CD4-positive, alpha-beta T cell (primary cell): ENCODE results near the gene PCDHGB4. TPM values are rescaled to one million over a fixed set of nuclear protein-coding genes. Genes with fewer than 3 reads are reported as not detected.
"Not testable (repeated sequence)": the region's sequence is repeated elsewhere in the genome, so short reads cannot be mapped to it uniquely, and the experiment has no call there.

Experiments used
- ATAC-seq: fragments of 200-7000 bp; cut with Tn5 transposase; one replicate; pipeline ENCODE4 v1.10.0; 2022; ENCODE audit warnings: mild to moderate bottlenecking; ENCODE audit not compliant: poor library complexity
- CTCF ChIA-PET: fragments of 350-600 bp; sonication (Branson Sonifier 250); formaldehyde crosslinking; loops from one replicate; lab custom pipeline; 2021; ENCODE audit warnings: antibody characterized with exemption, inconsistent platforms; lab: Charles Lee
- POLR2A ChIA-PET: fragments of 350-600 bp; sonication (Branson Sonifier 250); formaldehyde crosslinking; loops from one replicate; lab custom pipeline; 2021; ENCODE audit warnings: antibody characterized with exemption, inconsistent platforms; lab: Charles Lee
- DNase-seq, 14 experiments: peaks; one replicate each; pipeline ENCODE4 v3.0.0-alpha.2; 2013 to 2020; ENCODE audit warnings: mixed read lengths in 2 of 14
- H3K27ac ChIP-seq, 2 donors: one replicate each; pipeline versions ENCODE4 v1.5.1 to v1.7.0; 2013; ENCODE audit warnings: low read length in 2 of 2, low read depth in 1 of 2, mild to moderate bottlenecking in 1 of 2
- H3K27me3 ChIP-seq, 2 experiments: 1 replicate in 1 of 2; 2 replicates in 1 of 2; pipeline versions ENCODE4 v1.6.1 to v1.7.0; 2013; ENCODE audit warnings: low read length in 2 of 2, control low read depth in 1 of 2, mild to moderate bottlenecking in 1 of 2, moderate library complexity in 1 of 2; ENCODE audit not compliant: insufficient read depth in 2 of 2, control insufficient read depth in 1 of 2
- H3K36me3 ChIP-seq: one replicate; pipeline ENCODE4 v1.6.1; 2013; ENCODE audit warnings: low read length, control low read depth; ENCODE audit not compliant: insufficient read depth
- H3K4me1 ChIP-seq: one replicate; pipeline ENCODE4 v1.6.1; 2013; ENCODE audit warnings: low read length, control low read depth; ENCODE audit not compliant: insufficient read depth
- H3K4me3 ChIP-seq: one replicate; pipeline ENCODE4 v1.5.1; 2013; ENCODE audit warnings: mild to moderate bottlenecking, low read length, moderate library complexity
- H3K9me3 ChIP-seq, 2 experiments: 1 replicate in 1 of 2; 2 replicates in 1 of 2; pipeline versions ENCODE4 v1.6.1 to v1.7.0; 2013; ENCODE audit warnings: low read length in 2 of 2, mild to moderate bottlenecking in 2 of 2, control low read depth in 1 of 2, moderate library complexity in 1 of 2; ENCODE audit not compliant: control insufficient read depth in 1 of 2, insufficient read depth in 1 of 2
- H3K27ac Mint-ChIP-seq: one replicate; pipeline ENCODE4 v1.8.0; 2020; ENCODE audit warnings: mixed read lengths
- H3K27me3 Mint-ChIP-seq: one replicate; pipeline ENCODE4 v1.8.0; 2021; ENCODE audit warnings: mixed read lengths
- H3K36me3 Mint-ChIP-seq: one replicate; pipeline ENCODE4 v1.8.0; 2021; ENCODE audit warnings: low read depth, mixed read lengths
- H3K4me1 Mint-ChIP-seq: one replicate; pipeline ENCODE4 v1.8.0; 2021; ENCODE audit warnings: low read depth, mixed read lengths
- H3K4me3 Mint-ChIP-seq: one replicate; pipeline ENCODE4 v1.8.0; 2020; ENCODE audit warnings: mild to moderate bottlenecking, mixed read lengths
- H3K9me3 Mint-ChIP-seq: one replicate; pipeline ENCODE4 v1.8.0; 2020; ENCODE audit warnings: mixed read lengths
- intact Hi-C, 2 experiments: fragments of 100-400 bp; cut with DNase I in 1 of 2; cut with micrococcal nuclease in 1 of 2; formaldehyde crosslinking; loops; one replicate each; pipeline versions ENCODE4 v1.15.1 to v1.9.0; 2023 to 2025; cut with DNase I, micrococcal nuclease
- total RNA-seq, 174 experiments: library from RNA in 2 of 174; stranded (reverse) in 2 of 174; gene quantifications; one replicate each; pipeline ENCODE4 v1.2.3 and lab custom pipeline; 2021 to 2026
- TF ChIP-seq, protein P1 (sequence below): fragments of 200-600 bp; IDR thresholded peaks from one replicate; pipeline ENCODE4 v1.8.0; 2022; ENCODE audit warnings: antibody characterized with exemption, mild to moderate bottlenecking

PCDHGB4 gene
- total RNA-seq, 2 experiments from 2014 or later = not detected

DNA sequence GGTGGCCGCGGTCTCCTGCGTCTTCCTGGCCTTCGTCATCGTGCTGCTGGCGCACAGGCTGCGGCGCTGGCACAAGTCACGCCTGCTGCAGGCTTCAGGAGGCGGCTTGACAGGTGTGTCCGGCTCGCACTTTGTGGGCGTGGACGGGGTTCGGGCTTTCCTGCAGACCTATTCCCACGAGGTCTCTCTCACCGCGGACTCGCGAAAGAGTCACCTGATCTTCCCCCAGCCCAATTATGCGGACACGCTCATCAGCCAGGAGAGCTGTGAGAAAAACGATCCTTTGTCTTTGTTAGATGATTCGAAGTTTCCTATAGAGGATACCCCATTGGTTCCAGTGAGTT lies 27.7 kb downstream of the PCDHGB4 start:
- POLR2A ChIA-PET, H3K4me3 ChIP-seq, ATAC-seq, H3K36me3 ChIP-seq, H3K27ac ChIP-seq, DNase-seq, H3K27ac Mint-ChIP-seq: not testable (repeated sequence)
- Histone ChIP-seq H3K9me3 (peaks cover 28 to 54% of the 10 kb centered on the region in 2 experiments), H3K4me1 (peaks cover 15% of the 10 kb centered on the region), H3K27me3 (peaks cover 61 to 90% of the 10 kb centered on the region in 2 experiments)
- H3K36me3 Mint-ChIP-seq = peaks cover 50% of the 10 kb centered on the region
- CTCF ChIA-PET = interaction anchor here (1.1 to 3.0 kb wide), 2 partner anchors 95 to 110 kb away, joined by 3 to 15 read pairs; partner anchors contain the start of gene TAF7
- H3K9me3 Mint-ChIP-seq = peaks cover 22% of the 10 kb centered on the region
- peaks cover 81% of the 10 kb centered on the region for H3K27me3 Mint-ChIP-seq
- H3K4me3 Mint-ChIP-seq = peak overlapping the region; percentile 4
- intact Hi-C loops = loop anchor here in 1 of 2 experiments (5.0 to 10.0 kb wide), 3 partner anchors 33 to 90 kb away; partner anchors contain the start of genes PCDHGA5, PCDHGA7 and TAF7
- peaks cover 27% of the 10 kb centered on the region for H3K4me1 Mint-ChIP-seq

- Mint-ChIP-seq H3K4me3 (peak within 1 kb of the TSS; percentile 48), H3K4me1 (peaks cover 27% of the 10 kb centered on the region), H3K9me3 (peaks cover 26% of the 10 kb centered on the region), H3K27me3 (peaks cover 91% of the 10 kb centered on the region), H3K36me3 (peaks cover 64% of the 10 kb centered on the region), H3K27ac (peak within 1 kb of the TSS; percentile 41)
- H3K4me1 ChIP-seq = peaks cover 22% of the 10 kb centered on the region
- H3K27ac ChIP-seq, POLR2A ChIA-PET, H3K36me3 ChIP-seq: not testable (repeated sequence)
- H3K9me3 ChIP-seq = peaks cover 52 to 65% of the 10 kb centered on the region in 2 experiments
- peak within 1 kb of the TSS; percentile 21 for H3K4me3 ChIP-seq
- peaks cover 69 to 95% of the 10 kb centered on the region in 2 experiments for H3K27me3 ChIP-seq
- ATAC-seq = peak; percentile 44
- intact Hi-C loops = loop anchor here in 1 of 2 experiments (5.0 to 10.0 kb wide), 3 partner anchors 35 to 93 kb away; partner anchors contain the start of genes PCDHGA5, PCDHGA7 and TAF7
- CTCF ChIA-PET = interaction anchor here (0.8 to 1.9 kb wide), 4 partner anchors 10 to 140 kb away, joined by 3 to 5 read pairs (median 4); partner anchors contain the start of gene PCDHGB6
- TF ChIP-seq, protein P1, sequence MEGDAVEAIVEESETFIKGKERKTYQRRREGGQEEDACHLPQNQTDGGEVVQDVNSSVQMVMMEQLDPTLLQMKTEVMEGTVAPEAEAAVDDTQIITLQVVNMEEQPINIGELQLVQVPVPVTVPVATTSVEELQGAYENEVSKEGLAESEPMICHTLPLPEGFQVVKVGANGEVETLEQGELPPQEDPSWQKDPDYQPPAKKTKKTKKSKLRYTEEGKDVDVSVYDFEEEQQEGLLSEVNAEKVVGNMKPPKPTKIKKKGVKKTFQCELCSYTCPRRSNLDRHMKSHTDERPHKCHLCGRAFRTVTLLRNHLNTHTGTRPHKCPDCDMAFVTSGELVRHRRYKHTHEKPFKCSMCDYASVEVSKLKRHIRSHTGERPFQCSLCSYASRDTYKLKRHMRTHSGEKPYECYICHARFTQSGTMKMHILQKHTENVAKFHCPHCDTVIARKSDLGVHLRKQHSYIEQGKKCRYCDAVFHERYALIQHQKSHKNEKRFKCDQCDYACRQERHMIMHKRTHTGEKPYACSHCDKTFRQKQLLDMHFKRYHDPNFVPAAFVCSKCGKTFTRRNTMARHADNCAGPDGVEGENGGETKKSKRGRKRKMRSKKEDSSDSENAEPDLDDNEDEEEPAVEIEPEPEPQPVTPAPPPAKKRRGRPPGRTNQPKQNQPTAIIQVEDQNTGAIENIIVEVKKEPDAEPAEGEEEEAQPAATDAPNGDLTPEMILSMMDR = peak; percentile 12
- peak in 6 of 14 experiments; percentile 17 to 67 (median 48) for DNase-seq
Observed at GRCh38 chr5:141417494-141418172, 30.1 kb downstream of the PCDHGB4 start, which contains the start of gene PCDHGB7. Gene PCDHGB7 (plus strand): TSS chr5:141417677. CDS start chr5:141417860, 183 bp downstream.

- peak overlapping the region; percentile 41 for H3K27ac Mint-ChIP-seq
- H3K36me3 ChIP-seq = no peaks in the 10 kb centered on the region
- peaks cover 54% of the 10 kb centered on the region for H3K36me3 Mint-ChIP-seq
- no peak overlapping the region for H3K27ac ChIP-seq
- POLR2A ChIA-PET = no interaction called here
- peaks cover 10% of the 10 kb centered on the region for H3K4me1 Mint-ChIP-seq
- peaks cover 89% of the 10 kb centered on the region for H3K27me3 Mint-ChIP-seq
- peaks cover 53 to 61% of the 10 kb centered on the region in 2 experiments for H3K9me3 ChIP-seq
- H3K4me1 ChIP-seq = peaks cover 11% of the 10 kb centered on the region
- H3K27me3 ChIP-seq = peaks cover 60 to 90% of the 10 kb centered on the region in 2 experiments
- TF ChIP-seq, protein P1 = no peak
- ATAC-seq (no peak), DNase-seq (no peak)
- H3K4me3 Mint-ChIP-seq = no peak overlapping the region
- CTCF ChIA-PET = interaction anchor here (2.4 kb wide), 1 partner anchor 145 kb away, joined by 7 read pairs; no protein-coding TSS in a partner anchor
- peaks cover 31% of the 10 kb centered on the region for H3K9me3 Mint-ChIP-seq
- intact Hi-C loops = loop anchor here in 1 of 2 experiments (5.0 to 10.0 kb wide), 3 partner anchors 37 to 94 kb away; partner anchors contain the start of genes PCDHGA5, PCDHGA7 and TAF7
- no peak overlapping the region for H3K4me3 ChIP-seq
Observed at GRCh38 chr5:141419074-141419880, 31.8 kb downstream of the PCDHGB4 start.
